Breast epithelium (tissue), 3 donors: ENCODE results near the gene COPS6.

Source experiments
- CTCF ChIP-seq, 3 donors: fragments of 450-650 bp; IDR thresholded peaks; one replicate each; pipeline ENCODE4 v1.5.1; 2016 to 2017; ENCODE audit warnings: antibody characterized with exemption in 3 of 3, mild to moderate bottlenecking in 3 of 3, moderate library complexity in 3 of 3
- POLR2A ChIP-seq: fragments of 450-650 bp; IDR thresholded peaks from one replicate; pipeline ENCODE4 v1.6.1; 2016; ENCODE audit warnings: antibody characterized with exemption, mild to moderate bottlenecking, moderate library complexity
- POLR2AphosphoS5 ChIP-seq, 3 donors: sonication (generic); formaldehyde crosslinking; IDR thresholded peaks; one replicate each; pipeline ENCODE4 v1.6.1; 2017; ENCODE audit warnings: antibody characterized with exemption in 3 of 3

- TF ChIP-seq POLR2AphosphoS5 (IDR thresholded peaks at IDR 0.05) (no peak), CTCF (IDR thresholded peaks at IDR 0.05) (no peak), POLR2A (no peak)
Observed at GRCh38 chr7:100080907-100081534, 7.7 kb upstream of the COPS6 start.
